GM19023 (cell line): Measurements from ENCODE around the gene MTMR4.
"Not testable (repeated sequence)": the region's sequence is repeated elsewhere in the genome, so short reads cannot be mapped to it uniquely, and the experiment has no call there.

Experiments used
- ATAC-seq: cut with Tn5 transposase; IDR thresholded peaks from one replicate; pipeline ENCODE4 v1.9.1; 2021; ENCODE audit warnings: mild to moderate bottlenecking, moderate library complexity; ENCODE audit not compliant: unreplicated experiment

The MTMR4 gene

DNA sequence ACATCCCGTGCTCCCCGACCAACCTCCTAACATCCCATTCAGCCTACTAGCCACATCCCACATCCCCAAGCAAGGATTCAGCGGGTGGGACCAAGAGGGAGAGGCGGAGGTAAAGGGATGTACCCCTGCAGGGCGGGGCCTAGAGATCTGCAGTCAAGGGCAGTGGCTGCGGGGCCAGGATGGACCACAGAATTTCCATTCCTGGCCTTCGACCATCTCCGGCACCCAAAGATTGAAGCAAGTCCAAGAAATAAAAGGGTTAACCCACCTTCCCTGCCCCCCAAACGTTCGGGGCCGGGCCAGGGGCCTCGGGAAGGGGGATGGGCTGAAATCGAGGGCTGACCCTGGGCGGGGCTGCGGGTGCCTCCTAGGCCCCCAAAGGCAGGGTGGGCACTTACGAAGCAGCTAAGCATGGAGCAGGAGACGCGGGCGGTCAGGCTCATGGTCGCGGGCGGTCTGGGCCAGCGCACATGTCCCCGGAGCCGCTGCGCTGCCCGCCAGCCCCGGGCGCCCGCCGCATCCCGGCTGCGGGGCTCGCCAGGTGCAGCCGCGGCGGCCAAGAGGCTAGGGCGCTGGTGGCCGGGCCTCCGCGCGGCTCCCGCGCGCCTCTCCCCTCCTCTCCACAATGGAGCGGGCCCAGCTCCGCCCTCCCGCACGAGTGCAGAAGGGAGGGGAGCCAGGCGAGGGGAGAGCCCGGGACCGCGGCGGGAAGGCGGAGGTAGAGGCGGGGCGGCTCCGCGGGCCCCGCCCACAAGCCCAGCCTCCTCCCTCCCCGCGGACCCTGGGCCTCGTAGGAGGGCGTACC is at the start of gene MTMR4:
Gene MTMR4 (minus strand): TSS at position 674 of the 805 bp plus-strand sequence. CDS start 231 bp downstream, at position 443.
- ATAC-seq: no peak

- no peak for ATAC-seq
These were observed 46.1 kb upstream of the MTMR4 start for GRCh38 chr17:58560511-58560910.

DNA sequence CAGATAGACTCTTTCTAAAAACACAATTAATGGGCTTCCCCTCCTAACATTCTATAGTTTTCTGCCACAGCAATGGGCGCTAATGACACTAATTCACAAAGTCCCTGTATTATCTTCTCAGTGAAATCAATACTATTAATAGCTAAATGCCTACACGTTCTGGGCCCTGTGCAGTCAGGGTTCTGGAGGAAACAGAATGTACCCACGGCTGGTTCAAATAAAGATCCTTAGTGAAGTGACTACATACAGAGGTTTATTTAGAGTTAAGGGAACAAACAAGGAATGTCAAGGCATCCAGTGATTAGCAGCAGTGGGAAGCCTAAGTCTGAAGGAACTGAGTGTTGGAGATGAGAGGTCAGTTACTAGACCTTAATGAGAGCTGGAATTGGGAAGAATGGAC is 43.5 kb upstream of the MTMR4 start:
- ATAC-seq: no peak

DNA sequence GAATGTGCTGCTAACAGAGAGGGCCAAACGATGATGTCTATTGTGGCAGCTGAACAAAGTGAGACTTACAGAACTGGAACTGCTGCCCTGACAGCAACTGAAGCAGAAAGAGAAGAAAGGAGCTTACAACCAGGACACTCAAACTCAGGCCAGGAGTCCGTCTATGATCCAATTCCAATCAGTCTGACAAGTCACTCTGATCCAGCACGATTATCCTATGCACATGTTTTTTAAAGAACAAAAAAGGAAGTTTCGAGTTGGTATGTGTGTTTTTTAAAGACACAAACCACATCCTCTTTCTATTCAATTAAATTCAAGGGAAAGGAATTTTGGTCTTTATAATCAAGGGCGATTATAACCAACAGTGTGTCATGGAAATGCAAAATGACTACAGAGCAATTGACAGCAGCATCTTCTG is 42.4 kb upstream of the MTMR4 start:
- no peak for ATAC-seq

DNA sequence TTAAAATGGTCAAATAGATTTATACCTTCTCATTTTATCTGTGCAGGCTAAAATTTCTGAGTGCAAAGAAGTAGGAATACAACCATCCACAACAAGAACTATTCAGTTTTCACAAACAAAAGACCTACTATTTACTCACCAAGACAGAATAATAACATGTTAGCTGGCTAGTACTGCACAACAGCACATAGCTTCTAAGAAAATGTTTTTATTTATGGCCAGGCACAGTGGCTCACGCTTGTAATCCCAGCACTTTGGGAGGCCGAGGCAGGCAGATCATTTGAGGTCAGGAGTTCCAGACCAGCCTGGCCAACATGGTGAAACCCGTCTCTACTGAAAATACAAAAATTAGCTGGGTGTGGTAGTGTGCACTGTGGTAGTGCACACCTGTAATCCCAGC is 40.7 kb upstream of the MTMR4 start:
- ATAC-seq: not testable (repeated sequence)

DNA sequence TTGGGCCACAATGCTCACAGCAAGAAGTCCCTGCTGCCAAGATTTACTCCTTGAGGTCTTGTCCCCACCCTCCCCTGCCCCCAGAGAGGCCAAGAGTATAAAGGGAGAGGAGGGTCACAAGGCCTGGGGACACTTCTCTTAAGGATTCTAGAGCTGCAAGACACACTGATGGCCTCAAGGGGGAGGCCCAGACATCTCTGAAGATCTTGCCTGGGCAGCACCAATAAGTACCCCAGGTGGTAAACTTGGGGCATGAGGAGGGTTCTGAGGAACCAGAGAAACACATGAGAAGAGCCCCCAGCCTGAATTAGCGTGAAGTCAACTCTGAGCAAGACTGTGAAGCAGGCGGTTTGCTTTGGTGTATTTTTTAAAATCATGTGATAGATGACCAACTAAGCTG is 26.8 kb upstream of the MTMR4 start:
- ATAC-seq: no peak

GRCh38 chr17:58539698-58540097 is 25.3 kb upstream of the MTMR4 start:
- ATAC-seq: no peak

DNA sequence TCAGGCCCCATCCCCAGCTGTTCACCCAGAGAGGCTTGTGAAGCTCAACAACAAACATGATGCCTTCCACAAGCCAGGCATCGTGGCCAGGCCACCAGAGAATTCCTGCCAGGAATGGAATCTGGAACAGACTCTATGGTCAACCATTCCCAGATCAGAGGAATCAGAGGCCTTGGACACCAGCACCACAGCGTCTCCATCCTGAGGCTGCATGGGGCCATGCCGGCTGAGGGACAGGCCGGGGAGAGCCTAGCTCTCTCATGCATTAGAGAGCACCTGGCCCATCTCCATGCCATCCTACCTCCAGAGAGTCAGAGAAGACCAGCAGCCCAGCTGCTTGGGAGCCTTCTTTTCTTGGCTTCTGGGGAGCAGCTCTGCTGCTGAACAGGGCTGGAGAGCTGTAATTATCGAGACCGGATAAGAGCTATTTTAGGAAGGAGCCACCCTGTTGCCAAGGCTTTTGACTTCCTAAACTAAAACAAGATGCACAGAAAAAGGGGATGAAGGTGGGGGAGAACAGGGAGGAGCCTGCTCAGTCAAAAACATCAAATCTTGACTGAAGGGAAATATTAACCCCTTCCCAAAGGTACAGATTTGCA is 24.5 kb upstream of the MTMR4 start:
- ATAC-seq: no peak

DNA sequence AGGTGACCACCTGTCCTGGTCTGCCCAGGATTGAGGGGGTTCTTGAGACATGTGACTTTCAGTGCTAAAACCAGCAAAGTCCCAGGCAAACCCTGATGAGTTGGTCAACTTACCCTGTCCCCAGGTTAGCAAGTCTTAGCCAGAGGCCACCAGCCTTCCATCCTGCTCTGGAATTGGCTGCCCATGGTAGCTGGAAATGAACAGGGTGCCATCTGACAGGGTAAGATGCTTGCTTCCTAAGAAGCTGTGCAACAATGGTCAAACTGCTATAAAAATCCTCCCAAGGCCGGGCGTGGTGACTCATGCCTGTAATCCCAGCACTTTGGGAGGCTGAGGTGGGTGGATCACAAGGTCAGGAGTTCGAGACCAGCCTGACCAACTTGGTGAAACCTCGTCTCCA is 22.8 kb upstream of the MTMR4 start:
- no peak for ATAC-seq

DNA sequence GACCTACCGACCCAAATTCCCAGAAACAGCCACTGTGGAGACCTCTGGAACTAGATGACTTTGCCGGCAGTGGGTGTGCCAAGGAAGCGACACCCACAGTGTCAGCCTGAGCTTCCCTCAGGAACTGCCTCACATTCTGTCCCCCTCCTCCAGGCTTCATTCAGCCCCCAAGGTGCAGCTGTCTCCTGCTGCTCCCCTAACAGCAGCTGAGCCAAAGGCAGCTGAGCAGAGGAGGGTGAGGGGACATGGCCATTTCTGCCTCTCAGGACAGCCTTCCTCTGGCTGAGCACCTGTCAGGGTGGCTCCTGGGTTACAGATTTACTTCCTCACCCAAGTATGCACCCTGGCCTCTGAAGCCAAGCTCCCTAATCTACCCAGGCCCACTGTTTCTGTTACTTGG is 22.1 kb upstream of the MTMR4 start:
- ATAC-seq: no peak

GRCh38 chr17:58535431-58535830 is 21.0 kb upstream of the MTMR4 start:
- no peak for ATAC-seq

DNA sequence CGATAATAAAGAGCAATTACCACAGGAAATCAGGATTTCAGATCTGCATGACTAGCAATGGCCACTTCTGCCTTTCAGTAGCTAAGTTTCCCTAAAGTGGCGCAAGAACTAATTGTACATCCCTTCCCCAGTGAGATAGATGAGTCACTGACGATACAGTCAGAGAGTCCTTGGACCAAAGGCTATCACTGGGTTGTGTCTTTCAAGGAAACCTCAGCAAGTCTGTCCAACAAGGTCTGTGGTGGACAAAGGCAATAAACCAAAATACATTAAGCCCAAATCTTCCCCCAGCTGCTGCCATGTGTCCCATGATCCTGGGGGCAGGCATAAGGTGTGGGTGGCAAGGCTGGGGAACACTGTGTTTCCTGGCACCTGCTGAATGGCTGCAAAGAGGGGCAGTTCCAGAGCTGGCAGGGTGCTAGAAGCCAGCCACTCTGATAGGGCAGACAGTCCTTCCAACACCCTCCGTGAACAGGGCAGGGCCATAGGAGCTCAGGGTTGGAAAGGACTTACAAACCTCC is 20.5 kb upstream of the MTMR4 start:
- no peak for ATAC-seq

DNA sequence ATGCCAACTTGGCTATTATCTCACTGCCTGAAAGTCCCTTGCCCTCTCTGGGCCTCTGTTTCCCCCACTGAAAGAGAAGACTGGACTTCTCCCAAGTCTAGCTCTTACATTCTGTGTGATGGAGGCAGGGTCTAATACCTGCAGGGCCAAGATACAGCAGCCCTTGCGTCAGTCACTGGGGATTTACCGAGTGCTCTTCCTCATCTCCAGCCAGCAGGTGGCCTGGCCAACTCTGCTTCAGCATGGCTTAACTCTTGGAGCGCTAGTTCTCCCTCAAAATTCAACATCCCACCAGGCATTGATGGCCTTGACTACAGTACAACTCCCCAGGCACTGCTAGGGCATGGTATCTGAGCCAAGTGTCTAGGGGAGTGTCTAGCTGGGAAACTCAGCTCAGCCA is 19.9 kb upstream of the MTMR4 start:
- no peak for ATAC-seq

GRCh38 chr17:58533616-58534188 is 19.3 kb upstream of the MTMR4 start:
- ATAC-seq: no peak

GRCh38 chr17:58532555-58532951 is 18.1 kb upstream of the MTMR4 start:
- ATAC-seq: no peak

- peak; percentile 59 for ATAC-seq
These were observed 17.5 kb upstream of the MTMR4 start for GRCh38 chr17:58531661-58532554.

DNA sequence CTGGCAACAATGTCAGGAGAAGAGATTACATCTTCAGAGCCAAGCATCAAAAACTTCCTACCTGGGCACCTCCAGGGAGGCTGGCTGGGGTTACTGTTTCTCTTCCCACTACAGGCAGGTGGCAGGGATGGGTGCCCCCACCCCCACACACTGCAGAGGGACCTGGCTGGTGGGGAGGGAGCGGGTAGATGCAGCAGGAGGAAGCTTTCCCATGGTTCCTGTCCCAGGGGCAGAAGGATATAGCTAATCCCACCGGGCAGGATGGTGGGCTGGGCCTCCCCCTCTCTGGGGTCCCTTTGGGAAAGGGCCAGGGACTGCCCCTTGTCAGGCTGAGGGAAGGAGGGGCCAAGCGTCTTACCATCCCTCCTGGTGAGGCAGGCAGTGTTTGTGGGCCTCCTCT is 16.7 kb upstream of the MTMR4 start:
- ATAC-seq: no peak

GRCh38 chr17:58530655-58531054 is 16.2 kb upstream of the MTMR4 start:
- no peak for ATAC-seq

DNA sequence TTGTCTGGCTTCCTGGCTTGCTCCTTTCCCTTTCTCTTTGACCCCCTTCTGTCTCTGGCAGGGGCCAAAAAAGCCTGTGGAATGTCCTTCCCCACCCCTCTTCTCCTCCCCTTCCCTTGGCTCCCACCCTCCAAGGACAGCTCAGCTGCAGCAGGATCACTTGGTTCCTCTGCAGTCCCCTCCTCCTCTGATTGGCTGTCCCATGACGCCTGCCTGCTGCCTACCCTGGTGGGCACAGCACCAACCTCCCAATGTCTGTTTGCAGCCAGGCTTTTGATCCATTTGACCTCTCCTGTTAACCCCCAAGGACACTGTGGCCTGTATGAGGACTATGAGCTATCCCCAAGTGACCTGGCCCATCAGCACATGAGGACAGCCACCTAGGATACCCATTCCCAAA is 14.8 kb upstream of the MTMR4 start:
- no peak for ATAC-seq

- ATAC-seq: no peak
These were observed 14.0 kb upstream of the MTMR4 start for GRCh38 chr17:58528443-58528842.

- ATAC-seq: no peak
These were observed 13.5 kb upstream of the MTMR4 start for GRCh38 chr17:58527949-58528348.
